ENCODE results near the gene KIF1B.

DNA sequence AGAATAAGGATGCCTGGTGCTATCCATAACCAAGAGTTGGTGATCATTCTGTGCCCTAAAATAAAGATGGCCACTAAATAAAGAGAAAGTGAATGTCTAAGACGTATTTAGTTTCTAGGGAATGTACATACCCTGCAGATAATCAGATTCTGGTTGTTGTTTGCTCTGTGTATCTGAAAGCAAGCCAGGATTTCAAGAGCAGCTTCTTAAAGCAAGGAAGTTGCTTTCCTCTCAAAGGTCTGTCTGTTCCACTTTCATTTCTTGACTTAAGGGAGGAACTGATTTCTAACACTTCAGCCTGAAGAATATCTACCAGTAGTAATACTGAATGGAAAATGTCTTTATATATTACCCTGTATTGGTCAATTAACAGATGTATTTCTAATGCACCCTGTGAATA, 88.8 kb downstream of the KIF1B start:
- TF ChIP-seq EZH2 (IDR thresholded peaks at IDR 0.05) (no peak), POLR2AphosphoS5 (IDR thresholded peaks at IDR 0.05; ENCODE audit: borderline replicate concordance, low read depth, low read length) (no peak), FOXP2 (optimal IDR thresholded peaks at IDR 0.05; ENCODE audit: control extremely low read depth, extremely low read length, insufficient read depth) (no peak)
